GM21723 (cell line): ENCODE data around the gene AK1.
"Not testable (repeated sequence)": the region's sequence is repeated elsewhere in the genome, so short reads cannot be mapped to it uniquely, and the experiment has no call there.

Experiments used
- ATAC-seq: cut with Tn5 transposase; IDR thresholded peaks from one replicate; pipeline ENCODE4 v1.9.1; 2021; ENCODE audit warnings: mild to moderate bottlenecking, moderate library complexity; ENCODE audit not compliant: unreplicated experiment

The AK1 gene

GRCh38 chr9:127884976-127885490, 7.6 kb upstream of the AK1 start:
- ATAC-seq: no peak

- no peak for ATAC-seq
Measured at GRCh38 chr9:127884427-127884911, 7.0 kb upstream of the AK1 start.

GRCh38 chr9:127883959-127884358, 6.5 kb upstream of the AK1 start:
- ATAC-seq: no peak

DNA sequence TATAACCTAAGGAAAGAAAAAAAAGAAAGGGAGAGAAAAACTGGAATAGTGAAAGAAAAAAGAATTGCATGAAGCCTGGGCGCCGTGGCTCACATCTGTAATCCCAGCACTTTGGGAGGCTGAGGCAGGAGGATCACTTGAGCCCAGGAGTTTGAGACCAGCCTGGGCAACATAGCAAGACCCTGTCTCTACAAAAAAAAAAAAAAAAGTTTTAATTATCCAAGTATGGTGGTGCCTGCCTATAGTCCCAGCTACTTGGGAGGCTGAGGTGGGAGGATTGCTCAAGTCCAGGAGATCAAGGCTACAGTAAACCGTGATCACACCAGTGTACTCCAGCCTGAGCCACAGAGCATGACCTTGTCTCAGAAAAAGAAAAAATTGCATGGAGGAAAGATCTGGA, 4.2 kb upstream of the AK1 start:
- ATAC-seq: not testable (repeated sequence)

GRCh38 chr9:127880143-127880542, 2.7 kb upstream of the AK1 start:
- ATAC-seq: no peak

GRCh38 chr9:127878652-127879390, 1.3 kb upstream of the AK1 start:
- ATAC-seq: no peak

DNA sequence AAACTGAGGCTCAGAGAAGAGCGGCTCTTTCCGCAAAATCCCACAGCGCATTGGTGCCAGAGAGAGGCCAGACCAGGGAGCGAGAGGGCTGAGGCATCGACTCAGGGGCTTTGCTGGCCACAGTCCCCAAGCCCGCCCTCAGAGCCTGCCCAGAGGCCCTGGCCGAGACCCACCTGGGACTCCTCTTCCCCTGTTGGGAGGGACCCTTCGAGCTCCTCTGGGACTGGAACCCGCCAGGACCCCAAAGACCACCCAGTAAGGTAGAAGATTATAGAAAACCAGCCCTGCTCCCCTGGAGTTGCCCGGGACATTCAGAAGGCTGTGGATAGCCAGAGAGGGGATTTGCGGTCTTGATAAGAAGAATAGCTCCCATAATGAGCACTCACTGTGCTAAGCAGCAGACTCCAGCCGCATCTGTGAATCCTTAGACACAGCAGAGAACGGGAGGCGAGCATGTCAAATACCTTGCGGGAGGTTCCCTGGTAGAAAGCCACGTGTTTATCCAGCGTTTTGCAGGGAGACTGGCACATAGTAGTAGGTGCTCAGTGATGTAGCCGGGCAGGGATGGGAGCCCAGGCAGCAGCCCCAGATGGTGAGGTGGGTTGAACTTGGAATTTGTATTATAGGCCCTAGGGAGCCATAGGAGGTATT, 651 bp upstream of the AK1 start:
- ATAC-seq: no peak

DNA sequence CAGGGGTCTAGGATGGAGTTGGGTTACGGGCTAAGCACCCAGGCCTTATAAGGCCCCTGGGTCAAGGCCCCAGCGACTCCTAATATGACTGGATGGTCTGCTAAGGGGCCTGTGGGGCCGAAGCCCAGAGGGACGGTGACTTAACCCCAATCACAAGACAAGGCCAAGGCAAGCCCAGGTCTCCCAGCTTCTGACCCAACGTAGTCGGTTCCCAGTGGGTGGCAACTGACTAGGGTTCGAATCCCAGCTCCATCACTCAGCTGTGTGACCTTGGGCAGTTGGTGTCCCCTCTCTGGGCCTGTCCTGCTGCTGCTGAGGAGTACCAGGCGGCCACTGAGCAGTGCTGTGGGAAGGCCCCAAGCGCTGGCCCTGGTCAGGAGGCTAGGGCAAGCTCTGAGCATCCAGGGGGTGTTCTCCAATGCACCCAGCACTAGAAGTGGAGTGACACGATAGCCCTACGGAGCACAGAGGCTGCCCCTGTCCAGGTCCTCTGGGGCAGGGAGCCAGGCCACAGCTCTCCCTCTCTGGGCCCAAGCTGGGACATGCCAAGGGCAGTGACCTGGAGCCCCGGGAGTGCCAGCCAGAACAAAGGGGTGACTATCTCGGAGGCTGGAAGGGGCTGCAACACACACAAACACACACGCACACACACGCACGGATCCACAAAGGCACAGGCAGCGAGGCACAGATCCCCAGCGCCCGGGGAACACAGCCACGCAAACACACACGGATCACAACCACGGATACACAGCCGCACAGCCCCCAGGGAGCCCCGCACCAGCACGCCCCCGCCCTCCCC, 512 bp downstream of the AK1 start:
- ATAC-seq: no peak

- ATAC-seq: no peak
Measured at GRCh38 chr9:127876026-127876763, 1.3 kb downstream of the AK1 start.

DNA sequence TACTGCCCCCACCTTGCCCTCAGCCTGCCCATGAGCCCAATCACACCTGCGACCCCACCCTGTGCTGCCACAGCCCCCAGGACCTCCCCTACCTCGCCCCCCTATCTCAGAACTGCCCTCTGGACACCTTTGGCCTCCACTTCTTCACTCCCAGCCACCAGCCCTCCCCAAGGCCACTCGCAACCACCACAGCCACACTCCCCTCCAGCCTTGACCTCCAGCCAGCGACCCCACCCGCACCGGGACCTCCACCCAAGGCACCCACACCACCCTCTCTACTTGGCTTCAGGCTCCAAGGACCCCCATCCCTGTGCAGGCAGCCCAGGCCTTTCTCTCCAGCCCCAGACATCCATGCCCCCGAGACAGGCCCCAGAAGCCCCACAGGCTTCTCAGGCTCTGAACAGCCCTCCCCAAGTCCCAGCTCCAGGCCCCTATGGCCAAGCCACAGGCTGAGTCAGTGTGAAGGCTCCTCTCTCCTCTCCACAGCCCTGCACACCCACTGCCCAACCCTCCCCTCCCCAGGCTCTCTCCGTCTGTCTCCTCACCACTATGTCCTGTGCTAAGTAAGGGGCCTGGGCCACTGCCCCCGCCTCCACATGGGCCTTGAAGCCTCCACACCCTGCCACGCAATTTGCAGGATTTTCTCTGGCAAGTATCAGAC, 2.0 kb downstream of the AK1 start:
- no peak for ATAC-seq

GRCh38 chr9:127874301-127875221, 2.9 kb downstream of the AK1 start:
- no peak for ATAC-seq

DNA sequence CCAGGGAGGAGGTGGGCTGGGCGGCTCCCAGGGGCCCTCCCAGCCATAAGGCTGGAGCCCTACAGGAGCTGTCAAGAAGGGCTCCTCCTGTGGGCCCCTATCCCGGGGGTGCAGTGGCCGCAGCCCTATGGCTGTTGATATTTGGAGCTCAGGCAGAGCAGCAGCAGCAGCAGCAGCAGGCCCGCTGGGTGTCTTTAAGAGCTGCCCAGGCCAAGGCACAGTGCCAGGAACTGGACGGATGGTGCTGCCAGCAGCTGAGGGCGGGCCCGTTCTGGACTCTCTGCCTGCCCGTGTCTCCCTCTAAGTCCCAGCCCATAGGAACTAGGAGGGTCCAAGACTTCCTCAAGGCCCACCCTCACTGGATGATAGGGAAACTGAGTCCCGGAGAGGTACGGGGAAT, 3.6 kb downstream of the AK1 start:
- ATAC-seq: no peak

DNA sequence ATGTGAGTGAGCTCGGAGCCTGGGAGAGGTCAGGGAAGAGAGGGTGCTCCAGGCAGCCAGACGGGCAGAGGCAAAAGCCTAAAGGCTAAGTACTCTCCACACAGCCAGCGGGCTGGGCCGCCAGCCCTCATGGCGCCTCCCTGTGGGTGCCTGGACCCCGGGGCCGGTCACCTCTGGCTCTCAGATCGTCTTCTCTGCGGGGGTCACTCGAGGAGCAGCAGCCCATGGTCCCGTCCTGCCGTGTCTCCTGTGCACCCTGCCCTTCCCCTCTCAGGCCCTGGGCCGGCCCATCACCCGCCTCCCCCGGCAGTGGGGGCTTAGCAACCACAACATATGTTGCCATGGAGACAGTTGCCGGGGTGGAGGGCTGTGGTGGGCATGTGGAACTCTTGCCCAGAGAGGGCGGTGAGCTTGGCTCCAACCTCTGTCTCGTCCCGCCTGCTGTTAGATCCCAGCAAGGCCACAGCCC, 4.2 kb downstream of the AK1 start:
- ATAC-seq: no peak

DNA sequence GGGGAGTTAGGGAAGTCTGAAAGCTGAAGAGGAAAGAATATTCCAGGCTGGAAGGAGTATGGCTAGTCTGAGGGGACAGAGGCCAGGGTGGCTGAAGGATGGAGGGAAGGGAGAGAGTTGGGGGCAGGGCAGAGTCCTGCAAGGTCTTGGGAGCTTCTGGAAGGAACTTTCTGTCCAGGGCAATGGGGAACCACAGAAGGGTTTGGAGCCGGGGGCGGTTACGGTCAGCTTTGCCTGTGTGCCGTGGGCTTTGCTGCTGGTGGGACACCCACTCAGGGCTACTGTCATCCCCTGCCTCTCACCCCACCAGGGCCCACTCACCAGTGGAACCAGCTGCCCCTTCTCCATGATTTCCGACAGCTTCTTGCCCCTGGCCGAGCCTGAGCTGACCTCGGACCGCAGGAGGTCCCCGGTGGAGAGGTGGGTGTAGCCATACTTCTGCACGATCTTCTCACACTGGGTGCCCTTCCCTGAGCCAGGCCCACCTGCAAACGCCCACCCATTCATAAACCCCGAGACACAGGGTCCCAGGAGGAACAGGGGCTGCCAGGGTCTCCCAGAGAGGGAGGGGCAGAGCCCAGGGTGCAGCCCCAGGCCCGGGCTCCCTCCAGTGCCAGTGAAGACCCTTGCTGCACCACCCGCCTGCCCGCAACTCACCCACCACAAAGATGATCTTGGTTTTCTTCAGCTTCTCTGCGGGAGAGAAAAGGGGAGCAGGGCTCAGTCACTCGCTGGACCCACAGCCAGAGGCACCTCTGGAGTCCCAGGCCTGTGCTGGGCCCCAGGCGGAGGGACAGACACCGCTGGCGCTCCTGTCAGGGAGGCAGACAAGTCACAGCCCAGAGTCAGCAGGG, 4.9 kb downstream of the AK1 start:
- no peak for ATAC-seq

DNA sequence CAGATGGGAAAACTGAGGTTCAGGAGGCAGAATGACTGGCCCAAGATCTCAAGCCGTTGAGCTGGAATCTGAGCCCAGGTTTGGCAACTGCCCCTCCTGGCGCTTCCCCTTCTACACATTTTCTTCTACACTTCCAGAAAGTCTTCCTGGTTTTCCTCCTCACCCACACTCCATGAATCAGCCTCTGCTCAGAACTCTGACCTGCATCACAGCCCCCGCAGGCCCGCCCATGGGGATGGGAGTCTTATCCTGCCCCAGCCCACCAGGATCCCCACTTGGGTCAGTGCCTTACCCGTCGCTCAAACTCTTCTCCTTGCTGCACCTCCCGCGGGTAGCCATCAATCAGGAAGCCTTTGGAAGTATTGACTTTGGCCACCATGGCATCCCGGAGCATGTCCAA, 5.9 kb downstream of the AK1 start:
- no peak for ATAC-seq

GRCh38 chr9:127870887-127871286, 6.6 kb downstream of the AK1 start:
- no peak for ATAC-seq

- ATAC-seq: not testable (repeated sequence)
Measured at GRCh38 chr9:127870153-127870491, 7.4 kb downstream of the AK1 start.
